HAP-1 (cell line): ENCODE data around the gene TBC1D22A.

ENCODE experiments used
- DNase-seq, 2 experiments: peaks; one replicate each; pipeline ENCODE4 v3.0.0-alpha.2; 2016 to 2020; ENCODE audit warnings: low spot score in 2 of 2
- H3K27me3 ChIP-seq: fragments of 250-450 bp; sonication (Bioruptor Pico); 2 replicates; pipeline ENCODE4 v1.5.1; 2020; ENCODE audit warnings: low read depth, mild to moderate bottlenecking, moderate library complexity
- H3K36me3 ChIP-seq: fragments of 250-450 bp; sonication (Bioruptor Pico); replicated peaks from 2 replicates; pipeline ENCODE4 v1.5.1; 2020; ENCODE audit warnings: mild to moderate bottlenecking
- H3K4me1 ChIP-seq: fragments of 250-450 bp; sonication (Bioruptor Pico); 2 replicates; pipeline ENCODE4 v1.5.1; 2020; ENCODE audit warnings: mild to moderate bottlenecking
- H3K4me3 ChIP-seq: fragments of 250-450 bp; sonication (Bioruptor Pico); 2 replicates; pipeline ENCODE4 v1.5.1; 2020; ENCODE audit warnings: mild to moderate bottlenecking, moderate library complexity
- H3K9me3 ChIP-seq: fragments of 250-450 bp; sonication (Bioruptor Pico); 2 replicates; pipeline ENCODE4 v1.5.1; 2020; ENCODE audit warnings: mild to moderate bottlenecking, moderate library complexity
- in situ Hi-C: fragments of 300-500 bp; cut with MboI; formaldehyde crosslinking; loops from 3 replicates; pipeline ENCODE4 v1.14.3; 2020; ENCODE audit warnings: low sequenced_read_pairs, inconsistent platforms, mixed read lengths

The TBC1D22A gene

DNA sequence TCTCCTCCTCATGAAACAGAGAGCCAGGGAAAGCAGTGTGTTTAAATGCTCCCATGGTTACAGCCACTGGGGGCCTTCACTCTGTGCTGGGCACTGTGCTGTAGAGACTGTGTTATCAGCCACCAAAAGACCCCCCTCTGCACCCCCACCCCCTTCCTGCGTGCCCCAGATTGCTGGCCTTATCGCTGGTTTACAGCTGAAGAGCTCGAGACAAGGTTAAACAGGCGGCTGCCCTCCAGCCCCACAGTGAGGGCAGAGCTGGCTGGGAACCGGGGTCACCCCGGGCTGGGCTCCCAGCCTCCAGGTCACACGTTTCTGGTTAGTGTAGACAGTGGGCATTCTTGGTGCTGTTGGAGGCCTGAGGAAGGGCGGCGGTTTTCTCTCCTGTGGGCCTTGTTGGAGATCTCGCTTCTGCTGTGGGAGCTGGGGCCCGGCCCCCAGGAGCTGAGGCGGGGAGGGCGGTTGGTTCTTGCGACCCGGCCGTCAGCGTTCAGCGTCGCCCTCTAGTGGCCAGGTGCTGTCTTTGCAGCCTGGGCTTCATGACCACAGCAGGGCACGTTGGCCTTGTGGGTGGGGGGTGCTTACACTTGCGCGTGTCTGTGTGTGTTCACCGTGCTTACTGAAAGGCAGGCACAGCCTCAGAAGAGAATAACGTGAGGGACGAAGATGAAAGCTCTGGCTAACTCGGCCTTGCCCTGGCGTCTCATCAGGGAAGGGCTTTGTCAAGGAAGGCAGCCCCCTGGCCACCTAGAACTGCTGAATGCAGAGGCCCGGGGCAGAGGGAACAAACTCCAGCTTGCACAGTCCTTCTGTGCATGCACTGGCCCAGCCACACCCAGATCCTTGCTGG is 40.8 kb downstream of the TBC1D22A start:
- no peaks in the 10 kb centered on the region; the same call in 1 of the 2 replicates for H3K36me3 ChIP-seq

DNA sequence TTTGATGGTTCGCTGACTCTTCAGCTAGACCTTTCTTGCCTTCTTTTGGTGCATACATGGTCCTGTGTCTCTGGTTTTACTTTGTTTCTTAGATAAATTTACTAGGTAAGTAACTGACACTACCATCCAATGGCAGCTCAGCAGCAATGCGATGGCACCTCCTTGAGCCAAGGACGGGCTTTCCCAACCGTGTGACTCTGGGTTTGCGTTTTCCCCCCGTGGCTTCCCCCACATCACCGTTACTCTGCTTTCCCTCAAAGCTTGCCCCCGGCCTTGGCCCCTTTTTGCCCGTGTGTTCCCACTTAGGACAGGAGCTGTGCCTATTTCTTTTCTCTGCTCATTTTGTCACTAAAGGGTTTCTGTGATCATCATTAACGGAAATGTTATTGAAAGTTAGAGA is 41.5 kb downstream of the TBC1D22A start:
- no peak for DNase-seq
- no peaks in the 10 kb centered on the region for H3K27me3 ChIP-seq
- in situ Hi-C loops: no loop called here
- peaks cover 4% of the 10 kb centered on the region; the same call in 1 of the 2 replicates for H3K4me1 ChIP-seq
- no peaks in the 10 kb centered on the region; the same call in 1 of the 2 replicates for H3K36me3 ChIP-seq
- H3K4me3 ChIP-seq: no peak overlapping the region
- H3K9me3 ChIP-seq: no peaks in the 10 kb centered on the region

More for the DNA sequence above, 40.8 kb downstream of the TBC1D22A start:
- in situ Hi-C loops: no loop called here
- Histone ChIP-seq H3K27me3 (no peaks in the 10 kb centered on the region), H3K9me3 (no peaks in the 10 kb centered on the region), H3K4me1 (peaks cover 4% of the 10 kb centered on the region; the same call in 1 of the 2 replicates), H3K4me3 (no peak overlapping the region)
- peak in 1 of 2 experiments; percentile 75 for DNase-seq

DNA sequence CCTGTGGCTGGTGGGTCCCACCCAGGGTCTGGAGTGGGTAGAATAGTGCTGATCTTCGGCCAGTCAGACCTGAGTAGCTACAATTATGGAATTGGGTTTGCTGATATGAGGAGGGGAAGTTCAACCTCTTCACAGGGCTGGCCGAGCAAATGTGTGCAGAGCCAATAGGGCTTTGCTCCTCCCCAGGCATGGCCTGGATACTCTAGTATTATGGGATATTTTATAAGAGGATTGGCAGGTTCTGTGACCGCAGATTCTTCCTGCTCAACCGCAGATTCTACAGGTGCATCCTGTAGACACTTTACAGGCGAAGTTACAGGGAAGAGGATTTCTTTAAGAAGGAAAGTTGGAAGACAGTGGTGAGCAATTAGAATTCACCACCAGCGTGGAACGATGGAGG is 44.3 kb downstream of the TBC1D22A start:
- DNase-seq: no peak
- no peaks in the 10 kb centered on the region; the same call in 1 of the 2 replicates for H3K36me3 ChIP-seq

GRCh38 chr22:46807458-46807857 is 45.0 kb downstream of the TBC1D22A start:
- no peaks in the 10 kb centered on the region; the same call in 1 of the 2 replicates for H3K36me3 ChIP-seq
- DNase-seq: no peak
- H3K27me3 ChIP-seq: no peaks in the 10 kb centered on the region
- in situ Hi-C loops: no loop called here
- no peaks in the 10 kb centered on the region for H3K9me3 ChIP-seq
- H3K4me1 ChIP-seq: peaks cover 4% of the 10 kb centered on the region; the same call in 1 of the 2 replicates
- no peak overlapping the region for H3K4me3 ChIP-seq

More for the DNA sequence above, 44.3 kb downstream of the TBC1D22A start:
- H3K4me3 ChIP-seq: no peak overlapping the region
- H3K27me3 ChIP-seq: no peaks in the 10 kb centered on the region
- H3K9me3 ChIP-seq: no peaks in the 10 kb centered on the region
- in situ Hi-C loops: no loop called here
- H3K4me1 ChIP-seq: peaks cover 4% of the 10 kb centered on the region; the same call in 1 of the 2 replicates

GRCh38 chr22:46809153-46809885 is 46.9 kb downstream of the TBC1D22A start:
- no peak for DNase-seq
- in situ Hi-C loops: no loop called here
- peaks cover 4% of the 10 kb centered on the region; the same call in 1 of the 2 replicates for H3K4me1 ChIP-seq
- no peaks in the 10 kb centered on the region for H3K27me3 ChIP-seq
- H3K36me3 ChIP-seq: no peaks in the 10 kb centered on the region; the same call in 1 of the 2 replicates
- no peaks in the 10 kb centered on the region for H3K9me3 ChIP-seq
- no peak overlapping the region for H3K4me3 ChIP-seq

DNA sequence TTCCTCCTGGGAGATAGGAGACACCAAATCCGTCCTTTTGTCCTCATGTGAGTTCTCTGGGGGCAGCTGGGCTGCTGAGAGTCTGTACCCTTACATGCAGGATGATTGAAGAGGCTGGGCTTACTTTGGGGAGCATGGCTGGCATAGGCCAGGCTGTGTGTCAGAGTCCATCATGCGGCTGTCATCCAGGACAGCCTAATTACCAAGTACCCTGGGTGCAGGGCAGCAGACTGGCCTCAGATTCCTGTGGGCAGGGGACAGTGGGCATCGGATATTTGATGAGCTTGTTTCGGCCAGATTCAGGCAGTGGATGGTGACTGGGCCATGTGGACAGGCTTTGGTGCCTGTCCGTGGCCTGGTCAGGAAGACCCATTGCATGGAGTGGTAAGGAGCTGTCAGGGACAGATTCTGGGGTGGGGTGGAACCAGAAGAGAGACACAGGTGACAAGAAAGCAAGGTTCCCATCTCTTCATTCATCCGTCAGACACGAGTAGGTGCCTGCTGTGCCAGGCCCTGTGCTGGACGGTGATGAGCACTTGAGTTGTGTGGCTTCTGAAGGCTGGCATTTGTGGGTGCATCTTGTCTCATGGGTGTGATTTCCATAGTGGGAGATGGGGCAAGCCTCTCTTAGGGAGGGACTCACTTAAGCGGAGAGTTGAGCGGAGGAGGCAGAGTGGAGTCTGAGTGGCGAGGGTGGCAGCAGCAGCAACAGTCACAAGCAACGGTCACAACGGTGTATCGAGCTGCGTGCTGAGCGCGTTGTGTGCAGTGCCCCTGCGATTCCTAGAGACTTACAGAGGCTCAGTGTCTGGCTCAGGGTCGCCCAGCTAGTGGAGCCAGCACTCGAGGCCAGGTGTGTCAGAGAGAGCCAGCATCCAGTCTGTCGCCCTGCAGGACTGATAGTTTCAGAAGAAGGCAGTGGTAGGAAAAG is 48.7 kb downstream of the TBC1D22A start:
- no peak for DNase-seq
- no peaks in the 10 kb centered on the region; the same call in 1 of the 2 replicates for H3K36me3 ChIP-seq
- H3K4me1 ChIP-seq: peaks cover 4% of the 10 kb centered on the region; the same call in 1 of the 2 replicates
- H3K27me3 ChIP-seq: no peaks in the 10 kb centered on the region
- H3K9me3 ChIP-seq: no peaks in the 10 kb centered on the region
- in situ Hi-C loops: no loop called here
- no peak overlapping the region for H3K4me3 ChIP-seq

GRCh38 chr22:46812034-46812605 is 49.7 kb downstream of the TBC1D22A start:
- no peaks in the 10 kb centered on the region; the same call in 1 of the 2 replicates for H3K36me3 ChIP-seq
- no peaks in the 10 kb centered on the region for H3K9me3 ChIP-seq
- H3K4me3 ChIP-seq: no peak overlapping the region
- H3K4me1 ChIP-seq: 0 out of 2 replicates have a peak, but pooled peaks cover 3% of the 10 kb centered on the region
- in situ Hi-C loops: no loop called here
- H3K27me3 ChIP-seq: no peaks in the 10 kb centered on the region
- no peak for DNase-seq

DNA sequence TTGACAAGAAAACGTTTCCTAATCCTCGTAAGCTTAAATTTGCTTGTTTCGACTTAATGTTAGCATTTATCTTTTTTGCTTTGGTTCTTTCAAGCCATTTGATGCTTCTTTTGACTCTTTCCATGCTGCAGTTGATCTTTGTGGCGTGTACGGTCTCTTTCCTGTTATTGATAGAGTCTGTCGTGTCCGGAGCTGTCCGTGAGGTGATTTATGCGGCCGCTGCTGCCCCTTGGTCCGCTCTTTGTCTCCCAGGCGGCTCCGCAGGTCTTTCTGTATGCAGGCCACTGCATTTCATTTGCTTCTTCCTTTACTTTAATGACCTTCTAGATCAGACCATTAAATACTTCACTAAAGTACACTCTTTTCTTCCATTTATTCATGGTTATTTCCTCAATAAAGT is 50.3 kb downstream of the TBC1D22A start:
- Histone ChIP-seq H3K27me3 (no peaks in the 10 kb centered on the region), H3K36me3 (no peaks in the 10 kb centered on the region; the same call in 1 of the 2 replicates), H3K4me3 (no peak overlapping the region), H3K4me1 (0 out of 2 replicates have a peak, but pooled peaks cover 3% of the 10 kb centered on the region), H3K9me3 (no peaks in the 10 kb centered on the region)
- no peak for DNase-seq
- in situ Hi-C loops: no loop called here

GRCh38 chr22:46813816-46814597 is 51.6 kb downstream of the TBC1D22A start:
- Histone ChIP-seq H3K27me3 (no peaks in the 10 kb centered on the region), H3K4me3 (no peak overlapping the region), H3K36me3 (no peaks in the 10 kb centered on the region), H3K4me1 (0 out of 2 replicates have a peak, but pooled peaks cover 3% of the 10 kb centered on the region), H3K9me3 (no peaks in the 10 kb centered on the region)
- in situ Hi-C loops: no loop called here
- no peak for DNase-seq

DNA sequence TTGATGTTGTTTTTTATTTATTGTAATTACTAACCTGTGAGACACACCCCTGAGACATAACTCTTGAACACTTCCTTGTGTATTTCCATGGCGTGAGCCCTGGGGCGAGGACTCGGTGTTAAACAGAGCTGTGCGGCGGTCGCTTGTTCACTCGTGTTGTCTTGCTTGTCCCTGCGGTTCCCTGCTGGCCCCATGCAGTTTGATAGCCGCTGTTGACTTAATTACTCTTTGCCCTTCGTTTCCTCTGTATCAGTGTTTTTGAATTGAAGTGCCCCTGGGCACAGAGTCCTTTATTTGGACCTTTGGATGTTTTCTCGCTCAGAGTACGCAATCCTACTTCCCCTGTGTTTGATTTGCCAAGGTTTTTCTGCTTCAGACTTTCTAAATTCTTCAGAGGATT is 52.7 kb downstream of the TBC1D22A start:
- Histone ChIP-seq H3K4me1 (0 out of 2 replicates have a peak, but pooled peaks cover 3% of the 10 kb centered on the region), H3K36me3 (no peaks in the 10 kb centered on the region), H3K9me3 (no peaks in the 10 kb centered on the region), H3K27me3 (no peaks in the 10 kb centered on the region), H3K4me3 (no peak overlapping the region)
- no peak for DNase-seq
- in situ Hi-C loops: no loop called here

DNA sequence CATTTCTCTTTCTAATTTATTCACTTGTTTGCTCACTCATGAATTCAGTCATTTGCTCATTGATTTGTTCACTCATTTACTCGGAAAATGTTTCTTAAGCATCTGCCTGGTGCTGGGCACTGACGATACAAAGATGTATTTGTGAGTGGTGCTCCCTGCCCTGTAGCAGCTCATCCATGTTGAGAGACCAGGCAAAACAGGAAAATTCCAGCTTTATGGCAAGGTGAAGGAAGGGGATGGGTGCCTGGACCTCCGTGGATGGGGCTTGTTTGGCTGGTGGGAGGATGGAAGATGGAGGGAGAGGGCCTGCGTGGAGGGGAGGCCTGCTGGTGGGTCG is 53.1 kb downstream of the TBC1D22A start:
- Histone ChIP-seq H3K36me3 (no peaks in the 10 kb centered on the region), H3K4me1 (0 out of 2 replicates have a peak, but pooled peaks cover 3% of the 10 kb centered on the region), H3K9me3 (no peaks in the 10 kb centered on the region), H3K27me3 (no peaks in the 10 kb centered on the region), H3K4me3 (no peak overlapping the region)
- in situ Hi-C loops: no loop called here
- DNase-seq: no peak
